ENCODE data around the gene GNAL.
A peak's percentile ranks its signal among the peaks of the same experiment; 100 is the strongest.

- peak in 11 of 12 donors; percentile 19 to 63 (median 46) for TF ChIP-seq CTCF (IDR thresholded peaks at IDR 0.05)
- no peak for TF ChIP-seq POLR2A (IDR thresholded peaks at IDR 0.05)
Observed at GRCh38 chr18:11872479-11873136, 183.5 kb downstream of the GNAL start.

Data from heart left ventricle (tissue), 13 donors.